ENCODE results near the gene CCDC126.
"Not testable (repeated sequence)": the region's sequence is repeated elsewhere in the genome, so short reads cannot be mapped to it uniquely, and the experiment has no call there.

CCDC126 gene, protein sequence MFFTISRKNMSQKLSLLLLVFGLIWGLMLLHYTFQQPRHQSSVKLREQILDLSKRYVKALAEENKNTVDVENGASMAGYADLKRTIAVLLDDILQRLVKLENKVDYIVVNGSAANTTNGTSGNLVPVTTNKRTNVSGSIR

DNA sequence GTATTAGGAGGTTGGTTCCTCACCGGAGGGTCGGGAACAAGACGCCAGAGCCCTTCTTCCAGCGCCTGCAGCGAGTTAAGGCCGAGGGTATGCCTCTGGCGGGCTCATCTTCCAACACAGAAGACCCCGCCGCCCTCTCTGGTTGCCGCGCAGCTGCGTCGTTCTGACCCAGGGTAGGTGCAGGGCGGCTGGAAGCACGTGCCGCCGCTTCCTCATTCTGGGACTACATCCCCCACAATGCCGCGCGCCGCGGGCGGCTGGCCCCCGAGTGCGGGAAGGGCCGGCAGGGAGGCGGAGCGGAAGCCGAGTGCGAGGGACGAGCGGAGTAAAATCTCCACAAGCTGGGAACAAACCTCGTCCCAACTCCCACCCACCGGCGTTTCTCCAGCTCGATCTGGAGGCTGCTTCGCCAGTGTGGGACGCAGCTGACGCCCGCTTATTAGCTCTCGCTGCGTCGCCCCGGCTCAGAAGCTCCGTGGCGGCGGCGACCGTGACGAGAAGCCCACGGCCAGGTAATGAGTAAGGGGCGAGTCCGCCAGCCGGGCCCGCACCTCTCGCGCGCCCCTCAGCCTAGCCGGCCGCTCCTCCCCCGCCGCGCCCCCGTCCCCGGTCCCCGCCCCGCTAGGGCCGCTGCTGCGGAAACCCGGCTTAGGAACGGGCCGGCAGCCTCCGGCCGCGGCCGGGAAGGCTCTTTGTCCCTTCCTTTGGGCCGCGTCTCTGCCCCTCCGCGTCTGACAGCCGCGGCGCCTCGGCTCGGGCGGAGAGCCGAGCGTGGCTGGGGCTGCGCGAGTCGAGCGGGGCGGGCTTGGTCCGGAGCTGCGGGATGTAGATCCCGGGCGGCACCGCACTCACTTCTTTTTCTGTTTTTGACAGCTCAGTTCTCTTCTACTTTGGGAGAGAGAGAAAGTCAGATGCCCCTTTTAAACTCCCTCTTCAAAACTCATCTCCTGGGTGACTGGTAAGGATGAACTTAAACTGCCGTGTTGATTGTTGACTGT is at the start of gene CCDC126:
TSS of gene CCDC126 (plus strand) at position 289 of the 998 bp plus-strand sequence. CDS start 13,934 bp downstream, outside the sequence.
- DNase-seq (ENCODE audit: low spot score) = peak; percentile 74

DNA sequence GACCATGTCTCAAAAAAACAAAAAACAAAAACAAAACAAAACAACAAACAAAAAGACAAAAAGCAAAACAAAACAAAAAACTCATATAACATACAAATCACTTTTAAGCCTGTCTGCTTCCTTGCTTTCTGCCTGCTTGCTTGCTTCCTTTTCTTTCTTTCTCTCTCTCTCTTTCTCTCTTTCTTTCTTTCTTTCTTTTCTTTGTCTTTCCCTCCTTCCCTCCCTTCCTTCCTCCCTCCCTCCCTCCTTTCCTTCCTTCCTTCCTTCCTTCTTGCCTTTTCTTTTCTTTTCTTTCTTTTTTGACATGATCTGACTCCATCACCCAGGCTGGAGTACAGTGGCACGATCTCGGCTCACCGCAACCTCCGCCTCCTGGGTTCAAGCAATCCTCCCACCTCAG is 49.5 kb upstream of the CCDC126 start:
- no peak for DNase-seq (ENCODE audit: low spot score)

DNA sequence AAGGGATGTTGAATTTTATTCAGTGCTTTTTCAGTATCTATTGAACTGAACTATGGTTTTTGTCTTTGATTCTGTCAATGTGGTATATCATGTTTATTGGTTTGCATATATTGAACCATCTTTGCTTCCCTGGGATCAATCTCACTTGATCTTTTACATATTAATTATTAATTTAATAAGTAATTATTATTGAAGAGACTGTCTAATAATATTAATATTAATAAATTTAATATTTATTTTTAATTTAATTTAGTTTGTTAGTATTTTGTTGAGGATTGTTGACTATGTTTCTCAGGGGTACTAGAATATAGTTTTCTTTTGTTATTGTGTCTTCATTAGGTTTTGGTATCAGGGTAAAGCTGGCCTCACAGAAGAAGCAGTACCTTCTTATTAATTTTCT is 38.9 kb upstream of the CCDC126 start:
- DNase-seq (ENCODE audit: low spot score) = no peak

DNA sequence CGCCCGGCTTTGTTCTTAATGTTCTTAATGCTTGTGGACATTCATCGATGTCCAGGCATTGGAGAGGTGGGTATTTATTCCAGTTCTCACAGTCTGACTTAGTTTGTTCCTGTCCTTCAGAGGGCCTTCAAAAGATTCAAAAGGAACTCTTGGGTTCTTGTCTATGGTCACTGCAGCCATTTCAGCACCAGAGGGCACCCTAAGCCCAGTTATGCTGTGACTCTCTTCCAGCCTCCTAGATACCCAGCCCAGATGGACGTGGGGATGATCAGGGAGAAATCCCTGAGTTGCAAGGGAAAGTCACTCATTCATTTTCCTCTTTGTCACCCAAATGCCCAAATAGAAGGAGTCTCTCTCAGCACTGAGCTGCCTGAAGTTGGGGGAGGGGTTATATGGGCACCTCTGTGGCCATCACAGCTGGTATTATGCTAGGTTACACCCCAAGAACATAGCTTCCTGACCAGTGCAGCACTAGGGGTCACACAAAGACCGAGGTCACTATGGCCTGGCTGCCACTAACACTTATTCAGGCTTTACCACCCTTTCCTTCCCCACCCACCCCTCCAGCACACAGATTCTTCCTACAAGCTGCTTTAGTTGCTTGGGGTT is 26.5 kb upstream of the CCDC126 start:
- peak; percentile 41 for DNase-seq (ENCODE audit: low spot score)

DNA sequence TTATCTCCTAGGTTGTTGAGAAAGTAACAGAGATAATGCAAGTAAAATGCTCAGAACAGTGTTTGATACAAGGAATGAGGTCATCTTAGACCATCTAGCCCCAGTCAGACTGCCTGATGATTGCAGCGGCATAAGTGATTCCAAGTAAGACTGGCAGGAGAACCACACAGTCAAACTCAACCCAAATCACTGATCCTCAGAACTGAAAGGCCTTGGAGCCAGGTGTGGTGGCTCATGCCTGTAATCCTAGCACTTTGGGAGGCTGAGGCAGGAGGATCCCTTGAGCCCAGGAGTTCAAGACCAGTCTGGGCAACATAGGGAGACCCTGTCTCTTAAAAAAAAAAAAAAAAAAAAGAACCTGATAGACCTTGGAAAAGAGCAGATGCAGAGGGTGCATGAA is 15.2 kb upstream of the CCDC126 start:
- DNase-seq (ENCODE audit: low spot score) = not testable (repeated sequence)

DNA sequence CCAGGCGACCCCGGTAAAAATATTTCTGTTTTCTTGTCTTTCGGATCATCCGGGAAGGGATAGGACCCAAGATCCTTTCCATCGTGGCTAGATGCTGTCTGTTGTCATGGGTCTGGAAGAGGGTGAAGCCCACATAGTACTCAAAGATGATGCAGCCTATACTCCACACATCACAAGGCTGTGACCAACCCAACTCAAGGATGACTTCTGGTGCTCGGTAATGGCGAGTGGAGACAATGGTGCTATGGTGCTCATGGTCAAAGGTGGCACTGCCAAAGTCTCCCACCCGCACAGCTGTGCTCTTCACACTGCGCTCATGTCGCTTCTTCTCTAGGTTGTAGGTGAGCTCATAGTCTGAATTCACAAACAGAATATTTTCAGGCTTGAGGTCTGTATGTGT is 11.9 kb upstream of the CCDC126 start:
- not testable (repeated sequence) for DNase-seq (ENCODE audit: low spot score)

DNA sequence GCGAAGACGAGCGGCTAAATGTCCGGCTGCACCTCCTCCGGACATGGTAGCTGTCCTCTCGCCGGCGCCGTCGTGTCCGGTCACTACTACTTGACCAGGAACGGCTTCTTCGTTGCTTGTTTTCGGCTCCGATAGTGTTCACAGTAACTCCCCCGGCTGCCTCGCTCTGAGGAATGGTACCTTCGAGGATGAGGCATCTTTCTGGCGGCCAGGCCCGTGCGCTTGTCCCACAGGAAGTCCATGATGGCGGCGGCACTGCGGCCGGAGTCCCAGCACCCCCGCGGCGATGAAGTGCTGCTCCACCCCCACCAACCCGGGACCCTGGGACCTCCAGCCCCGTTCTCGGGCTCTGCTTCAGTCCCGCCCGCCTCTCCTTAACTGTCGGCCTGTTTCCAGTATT is 11.0 kb upstream of the CCDC126 start:
- no peak for DNase-seq (ENCODE audit: low spot score)

DNA sequence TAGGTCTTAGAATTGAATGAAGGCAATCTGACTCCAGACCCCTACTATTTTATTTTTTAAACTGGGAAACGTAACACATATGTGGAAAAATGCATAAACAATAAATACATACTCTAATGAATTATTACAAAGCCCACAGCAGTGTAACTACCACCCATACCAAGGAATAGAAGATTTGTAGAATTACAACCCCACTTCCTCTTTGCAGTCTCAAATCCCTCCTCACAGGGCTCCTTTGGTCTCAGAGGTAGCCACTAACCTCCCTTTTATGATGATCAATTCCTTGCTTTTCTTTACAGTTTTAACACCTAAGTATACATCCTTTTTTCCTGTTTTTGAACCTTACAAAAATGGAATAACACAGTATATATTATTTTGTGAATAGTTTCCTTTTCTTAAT is 6.7 kb upstream of the CCDC126 start:
- no peak for DNase-seq (ENCODE audit: low spot score)

DNA sequence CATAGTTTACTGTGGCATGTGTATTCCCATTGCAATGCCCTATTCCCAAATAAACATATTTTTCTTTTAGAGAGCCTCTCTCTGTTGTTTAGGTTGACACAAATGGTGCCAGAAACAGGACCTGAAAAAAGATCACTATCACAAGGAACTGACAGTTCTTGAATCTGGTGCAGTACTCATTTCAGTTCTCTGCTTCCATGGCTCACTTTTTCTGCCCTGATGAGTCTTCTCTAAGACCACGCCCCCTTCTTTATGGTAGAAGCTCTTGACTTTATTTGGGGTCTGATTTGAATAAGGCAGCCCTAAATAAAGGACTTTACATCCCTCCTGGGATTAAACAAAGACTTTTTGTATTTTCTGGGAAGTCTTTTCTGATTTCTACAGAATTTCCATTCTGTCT is 3.5 kb upstream of the CCDC126 start:
- no peak for DNase-seq (ENCODE audit: low spot score)

DNA sequence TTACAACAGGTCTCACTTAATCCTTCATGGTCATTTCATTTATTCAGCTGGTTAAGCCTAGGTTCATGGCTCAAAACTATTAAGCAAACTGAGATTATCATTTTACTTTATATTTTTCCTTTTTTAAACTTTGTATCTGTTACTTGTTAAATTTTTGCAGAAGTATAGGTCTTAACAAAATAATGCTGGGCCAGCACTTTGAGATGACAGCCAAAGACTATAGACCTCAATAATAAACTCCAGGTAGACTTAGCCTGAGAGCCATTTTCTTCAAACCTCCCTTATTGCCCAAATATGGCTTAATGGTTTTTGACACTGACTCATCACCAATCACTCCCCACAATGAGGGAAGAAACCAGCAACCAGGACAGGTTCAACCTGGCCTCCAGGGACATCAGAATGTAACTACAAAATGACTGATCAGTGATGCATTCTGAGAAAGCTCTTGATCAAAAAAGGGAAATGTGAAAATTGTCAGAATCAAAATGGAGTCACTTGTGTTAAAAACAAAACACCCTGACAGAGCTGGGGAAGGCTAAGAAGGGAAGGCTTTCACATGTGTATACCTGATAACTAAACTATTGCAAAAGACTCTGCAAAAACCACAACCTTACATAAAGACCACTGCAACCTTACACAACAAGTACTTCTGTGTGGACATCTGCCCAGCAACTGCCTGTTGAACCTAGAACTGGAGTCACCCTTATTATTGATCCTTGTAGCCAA is 2.1 kb upstream of the CCDC126 start:
- DNase-seq (ENCODE audit: low spot score) = no peak

DNA sequence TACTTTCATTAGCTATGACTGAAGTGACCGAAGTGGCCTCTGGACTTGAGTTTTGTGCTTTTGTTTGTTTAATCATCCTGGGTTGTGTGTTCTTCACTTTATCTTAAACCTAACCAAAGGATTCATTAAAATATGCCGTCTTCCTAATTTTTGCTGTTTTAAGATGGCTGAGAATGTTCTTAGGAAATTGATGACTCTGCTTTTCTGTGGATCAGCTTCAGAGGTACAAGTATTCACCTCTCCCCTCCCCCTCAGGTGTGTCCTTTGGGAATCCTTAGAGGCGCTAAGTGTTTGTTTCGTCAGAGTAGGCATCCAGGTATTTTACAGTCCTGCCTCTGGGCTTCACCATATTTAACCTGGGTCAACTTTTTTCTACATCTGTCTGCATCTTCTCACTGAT is 1.1 kb downstream of the CCDC126 start:
- DNase-seq (ENCODE audit: low spot score) = no peak

DNA sequence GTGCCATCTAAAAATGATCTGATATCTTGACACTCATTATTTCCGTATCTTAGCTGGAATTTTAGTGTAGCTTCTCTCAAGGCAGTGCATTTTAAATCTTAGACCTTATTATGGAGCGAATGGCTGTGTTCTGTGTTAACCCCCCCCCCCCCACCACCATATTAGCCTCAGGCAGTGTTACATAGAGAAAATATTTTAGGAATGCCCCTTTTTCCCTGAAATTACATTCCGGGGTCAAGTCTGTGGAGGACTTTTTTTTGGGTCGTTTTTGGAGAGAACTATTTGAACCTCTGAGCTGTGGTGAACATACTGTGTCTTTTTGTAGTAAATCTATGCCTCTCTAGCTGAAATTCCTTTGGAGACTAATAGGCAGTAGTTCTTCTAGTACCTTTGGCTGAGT is 3.1 kb downstream of the CCDC126 start:
- no peak for DNase-seq (ENCODE audit: low spot score)

DNA sequence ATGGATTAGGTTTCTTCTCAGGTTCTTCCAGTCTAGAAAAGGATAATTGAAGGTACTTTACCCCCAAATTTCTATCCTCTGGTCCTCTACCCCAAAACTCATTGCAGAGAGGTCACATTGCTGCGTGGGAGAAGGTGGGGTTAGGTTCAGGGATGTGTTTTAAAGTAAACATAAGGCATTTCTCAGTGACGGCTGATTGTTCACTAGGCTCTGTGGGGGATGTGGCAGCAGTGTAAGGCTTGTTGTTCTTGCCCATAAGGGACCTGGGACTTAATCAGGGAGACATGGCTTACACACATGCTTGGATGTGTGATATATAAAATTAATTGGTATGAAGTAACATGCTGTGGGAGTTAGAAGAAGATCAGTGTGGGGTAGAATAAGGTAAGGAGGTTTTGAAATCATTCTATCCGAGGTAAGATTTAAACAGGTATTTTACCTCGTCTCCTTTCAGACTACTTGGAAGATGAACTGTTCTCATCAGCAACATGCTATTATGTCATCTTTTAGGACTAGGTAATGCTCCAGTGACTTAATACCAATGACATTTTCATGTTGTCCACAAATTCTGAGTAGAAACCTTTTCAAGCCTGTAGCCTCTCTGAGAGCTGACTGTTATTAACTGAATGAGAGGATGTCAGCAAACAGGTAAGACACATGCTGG is 6.6 kb downstream of the CCDC126 start:
- no peak for DNase-seq (ENCODE audit: low spot score)

DNA sequence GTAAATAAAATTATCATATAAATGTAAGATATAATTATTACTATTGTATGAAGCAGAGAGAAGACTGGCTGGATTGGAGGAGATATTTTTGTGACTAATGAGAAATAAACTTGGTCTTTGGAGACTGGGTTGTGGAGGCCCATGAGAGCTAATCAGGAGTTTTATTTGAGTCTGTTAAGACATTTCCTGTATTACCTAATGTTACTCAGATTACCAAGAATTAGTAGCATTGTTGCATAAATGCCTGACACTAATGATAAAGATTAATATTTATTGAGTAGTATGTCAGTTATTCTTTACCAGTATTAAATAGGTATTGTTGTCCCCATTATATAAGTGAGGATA is 7.1 kb downstream of the CCDC126 start:
- no peak for DNase-seq (ENCODE audit: low spot score)

DNA sequence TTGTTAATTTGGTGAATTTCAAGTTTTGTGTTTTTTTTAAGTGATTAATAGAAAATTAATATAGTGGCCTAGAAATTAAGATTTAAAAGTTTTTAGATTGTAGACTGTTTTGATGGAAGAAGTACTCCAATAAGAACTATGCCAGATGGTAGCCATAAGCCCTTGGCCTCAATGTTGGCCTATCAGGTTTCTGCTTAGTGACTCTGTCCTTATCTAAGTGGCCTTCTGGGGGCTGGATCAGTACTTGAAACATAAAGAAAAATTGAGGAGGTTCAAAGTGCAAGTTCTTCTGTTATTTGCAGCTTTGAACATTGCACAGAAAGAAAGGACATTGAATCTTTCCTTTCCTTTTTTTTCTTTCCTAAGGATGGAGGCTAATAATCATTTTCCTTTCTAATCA is 9.9 kb downstream of the CCDC126 start:
- no peak for DNase-seq (ENCODE audit: low spot score)

DNA sequence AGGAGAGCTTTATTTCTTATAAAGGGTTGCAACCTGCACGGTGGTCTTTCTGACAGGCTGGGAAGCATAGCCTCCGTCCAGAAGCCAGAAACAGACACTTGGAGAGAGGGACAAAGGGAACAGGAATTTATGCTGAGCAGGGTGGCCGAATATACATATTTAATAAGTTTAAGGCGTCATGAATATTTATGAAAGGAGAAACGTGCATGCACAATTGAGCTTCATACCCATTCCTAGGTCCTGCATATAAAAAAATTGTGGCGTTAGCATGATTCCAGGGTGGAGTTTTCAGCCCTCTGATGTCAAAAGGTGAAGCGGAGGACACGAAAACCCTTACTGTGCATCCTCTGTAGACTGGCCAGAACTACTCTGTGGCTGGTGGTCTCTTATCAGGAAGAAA is 10.7 kb downstream of the CCDC126 start:
- DNase-seq (ENCODE audit: low spot score) = no peak

DNA sequence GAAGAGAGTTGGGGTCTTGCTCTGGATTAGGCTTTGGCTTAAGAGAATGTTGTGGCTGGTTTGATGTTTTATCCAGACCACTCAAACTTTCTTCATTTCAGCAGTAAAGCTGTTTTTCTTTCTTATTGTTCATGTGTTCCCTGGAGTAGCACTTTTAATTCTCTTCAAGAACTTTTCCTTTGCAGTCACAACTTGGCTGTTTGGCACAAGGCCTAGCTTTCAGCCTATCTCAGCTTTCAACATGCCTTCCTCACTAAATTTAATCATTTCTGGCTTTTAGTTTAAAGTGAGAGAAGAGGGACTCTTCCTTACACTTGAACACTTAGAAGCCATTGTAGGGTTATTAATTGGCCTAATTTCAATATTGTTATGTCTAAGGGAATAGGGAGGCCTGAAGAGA is 18.1 kb downstream of the CCDC126 start:
- no peak for DNase-seq (ENCODE audit: low spot score)

DNA sequence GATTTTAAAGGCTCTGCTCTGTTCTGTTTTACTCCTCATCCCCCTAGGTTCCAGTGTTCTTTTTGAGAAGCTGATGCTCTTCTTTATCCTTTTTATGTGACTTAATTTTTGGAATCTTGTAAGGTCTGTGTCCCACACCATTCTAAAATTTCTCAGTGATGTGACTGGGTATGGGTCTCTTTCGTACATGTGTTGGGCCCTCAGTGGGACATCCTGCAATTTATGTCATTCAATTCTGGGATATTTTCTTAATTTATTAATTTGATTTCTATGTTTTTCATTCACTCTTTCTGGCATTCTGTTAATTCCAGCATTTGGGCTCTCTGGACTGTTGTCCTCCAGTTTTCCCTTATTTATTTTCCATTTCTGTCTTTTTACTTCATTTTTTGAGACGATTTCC is 19.4 kb downstream of the CCDC126 start:
- no peak for DNase-seq (ENCODE audit: low spot score)

DNA sequence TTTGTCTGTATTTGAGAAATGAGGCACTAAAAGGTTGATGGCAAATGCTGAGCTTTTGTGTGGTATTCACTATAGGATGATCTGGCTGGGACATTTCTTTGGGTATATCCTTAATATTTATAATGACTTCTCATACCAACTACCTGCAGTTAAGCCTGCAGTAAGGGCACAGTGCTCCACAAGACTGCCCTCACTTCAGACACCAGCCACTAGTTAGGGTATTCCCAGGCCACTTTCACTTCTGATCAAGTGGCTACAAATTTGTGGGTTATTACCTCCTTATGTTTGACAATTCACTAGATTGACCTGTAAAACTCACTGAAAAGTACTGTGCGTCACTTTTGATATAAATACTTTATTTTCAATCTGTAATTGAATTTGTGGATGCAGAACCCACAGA is 20.3 kb downstream of the CCDC126 start:
- DNase-seq (ENCODE audit: low spot score) = no peak

DNA sequence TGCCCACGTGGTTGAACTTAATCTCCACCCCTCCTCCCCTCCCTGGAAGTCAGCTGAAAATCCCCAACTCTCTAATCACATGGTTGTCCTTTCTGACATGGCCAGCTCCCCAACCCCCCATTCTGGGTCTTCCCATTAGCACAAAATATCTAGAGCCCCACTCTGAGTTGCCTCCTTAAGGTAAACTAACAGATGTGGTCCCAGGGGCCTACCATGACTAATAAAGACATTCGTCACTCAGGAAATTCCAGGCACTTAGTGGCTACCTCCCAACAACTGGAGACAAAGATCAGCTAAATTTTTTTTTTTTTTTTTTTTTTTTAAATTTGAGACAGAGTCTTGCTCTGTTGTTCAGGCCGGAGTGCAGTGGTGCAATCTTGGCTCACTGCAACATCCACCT is 21.1 kb downstream of the CCDC126 start:
- DNase-seq (ENCODE audit: low spot score) = no peak

DNA sequence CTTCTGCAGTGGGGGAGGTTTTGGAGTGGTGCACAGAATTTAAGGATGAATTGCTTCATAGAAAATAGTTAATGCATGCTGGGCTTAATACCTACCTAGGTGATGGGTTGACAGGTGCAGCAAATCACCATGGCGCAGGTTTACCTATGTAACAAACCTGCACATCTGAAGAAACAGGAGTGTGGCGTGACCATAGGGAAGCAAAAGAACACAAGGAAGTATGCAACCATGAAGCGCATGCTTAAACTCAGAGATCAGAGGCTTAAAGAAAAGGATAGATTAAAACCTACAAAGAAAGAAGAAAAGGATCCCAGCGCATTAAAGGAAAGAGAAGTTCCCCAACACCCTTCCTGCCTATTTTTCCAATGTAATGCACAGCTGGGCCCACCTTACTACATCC is 22.0 kb downstream of the CCDC126 start:
- DNase-seq (ENCODE audit: low spot score) = no peak

DNA sequence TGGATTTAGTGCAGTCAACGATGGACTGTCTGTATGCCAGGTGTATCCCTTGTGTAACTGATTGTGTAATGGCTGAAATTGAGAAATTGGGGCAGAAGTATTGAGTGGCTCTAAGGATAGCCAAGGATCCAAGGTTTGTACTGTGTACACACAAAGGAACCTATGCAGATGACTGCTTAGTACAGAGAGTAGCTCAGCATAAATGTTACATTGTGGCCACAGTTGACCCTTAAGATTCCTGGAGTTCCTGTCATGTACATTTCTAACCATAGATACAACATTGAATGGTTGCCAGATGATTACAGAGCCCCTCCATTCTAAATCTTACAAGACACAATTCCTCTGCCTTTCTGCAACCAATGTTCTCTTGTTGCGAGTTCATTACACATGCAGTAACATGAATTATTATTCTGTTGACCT is 25.3 kb downstream of the CCDC126 start:
- DNase-seq (ENCODE audit: low spot score) = no peak
